ENCODE results near the gene TTC33. TPM values are rescaled to one million over a fixed set of nuclear protein-coding genes. Genes with fewer than 3 reads are reported as not detected.
"Not testable (repeated sequence)": the region's sequence is repeated elsewhere in the genome, so short reads cannot be mapped to it uniquely, and the experiment has no call there.

TTC33 gene, protein sequence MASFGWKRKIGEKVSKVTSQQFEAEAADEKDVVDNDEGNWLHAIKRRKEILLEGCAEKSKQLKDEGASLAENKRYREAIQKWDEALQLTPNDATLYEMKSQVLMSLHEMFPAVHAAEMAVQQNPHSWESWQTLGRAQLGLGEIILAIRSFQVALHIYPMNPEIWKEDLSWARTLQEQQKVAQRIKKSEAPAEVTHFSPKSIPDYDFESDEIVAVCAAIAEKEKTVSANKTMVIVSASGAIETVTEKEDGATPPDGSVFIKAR
- 13.6 and 16.7 TPM in 2 replicates for total RNA-seq (2014; rRNA removed; shearing (Covaris generic))

DNA sequence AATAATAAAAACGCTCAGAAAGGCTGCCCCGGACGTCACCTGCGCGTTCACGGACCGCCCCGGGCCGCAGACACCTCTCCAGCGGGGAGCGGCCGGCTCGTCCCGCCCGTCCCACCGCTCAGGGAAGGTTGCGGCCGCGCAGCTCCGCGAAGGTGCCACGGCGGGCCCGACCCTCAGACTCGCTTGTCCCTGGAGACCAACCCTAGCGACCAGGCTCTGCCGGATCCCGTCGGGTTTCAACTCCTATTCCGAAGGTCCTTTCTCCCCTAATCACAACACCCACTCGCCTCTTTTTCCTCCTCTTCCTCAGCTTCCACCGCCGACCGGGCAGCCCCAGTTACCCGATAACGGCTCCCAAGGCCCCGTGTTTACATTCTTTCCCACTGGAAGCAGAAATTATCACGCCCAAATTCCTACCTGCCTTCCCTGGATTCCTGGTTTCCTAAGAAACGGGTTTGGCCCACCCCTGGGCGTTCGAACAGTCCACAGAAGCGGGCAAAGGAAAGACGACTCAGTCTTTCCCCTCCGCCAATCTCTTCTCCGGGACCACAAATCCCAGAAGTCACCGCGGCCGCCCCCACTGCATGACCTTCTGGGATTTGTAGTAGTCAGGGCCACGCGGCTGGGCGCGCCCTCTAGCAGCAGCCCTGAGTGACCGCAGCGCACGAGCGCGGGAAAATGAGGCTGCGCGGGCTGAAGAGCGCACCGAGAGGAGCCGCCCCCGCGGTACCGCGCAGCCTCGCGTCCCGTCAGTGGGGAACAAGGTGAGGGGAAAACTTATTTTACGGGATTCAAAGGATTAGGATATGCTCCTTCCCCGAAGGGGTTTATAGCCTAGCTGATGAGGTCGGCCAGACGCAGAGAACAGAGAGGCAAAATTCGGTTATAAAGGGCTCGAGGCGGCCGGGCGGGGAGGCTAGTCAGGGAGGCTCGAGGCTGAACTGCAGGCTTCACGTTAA, at the start of gene TTC33:
TTC33 (minus strand) TSS at position 555 of the 959 bp plus-strand sequence. CDS start 8,943 bp downstream, outside the sequence.
- DNase-seq (ENCODE audit: low read depth) = peak; percentile 97

DNA sequence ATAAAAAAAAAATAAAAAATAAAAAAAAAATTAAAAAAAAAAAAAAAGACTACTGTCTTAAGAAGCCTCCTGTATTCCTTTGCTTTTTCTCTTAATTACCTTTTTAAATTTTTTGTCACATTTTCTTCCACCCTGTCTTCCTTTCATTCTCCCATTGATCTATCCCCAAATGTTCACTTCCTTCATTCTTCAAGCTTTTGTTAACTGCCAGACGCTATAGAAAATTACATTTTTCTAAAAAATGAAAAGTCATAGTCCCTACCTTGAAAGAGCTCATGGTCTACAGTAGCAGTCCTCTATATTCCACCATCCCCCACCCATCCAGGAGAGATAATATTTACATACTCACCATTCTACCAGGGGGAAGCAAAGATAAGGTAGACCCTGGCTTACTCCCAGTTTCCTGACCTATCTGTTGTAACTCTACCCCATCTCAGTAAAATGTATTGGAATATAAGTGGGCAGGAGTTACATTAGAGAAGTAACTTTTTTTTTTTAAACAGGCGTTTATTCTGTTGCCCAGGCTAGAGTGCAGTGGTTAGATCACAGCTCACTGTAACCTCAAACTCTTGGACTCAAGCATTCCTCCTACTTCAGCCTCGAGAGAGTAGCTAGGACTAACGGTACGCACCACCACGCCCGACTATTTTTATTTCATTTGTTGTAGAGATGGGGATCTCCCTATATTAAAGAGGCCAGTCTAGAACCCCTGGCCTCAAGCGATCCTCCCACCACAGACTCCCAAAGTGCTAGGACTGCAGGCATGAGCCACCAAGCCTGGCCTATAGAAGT, 46.2 kb upstream of the TTC33 start:
- no peak for DNase-seq (ENCODE audit: low read depth)

DNA sequence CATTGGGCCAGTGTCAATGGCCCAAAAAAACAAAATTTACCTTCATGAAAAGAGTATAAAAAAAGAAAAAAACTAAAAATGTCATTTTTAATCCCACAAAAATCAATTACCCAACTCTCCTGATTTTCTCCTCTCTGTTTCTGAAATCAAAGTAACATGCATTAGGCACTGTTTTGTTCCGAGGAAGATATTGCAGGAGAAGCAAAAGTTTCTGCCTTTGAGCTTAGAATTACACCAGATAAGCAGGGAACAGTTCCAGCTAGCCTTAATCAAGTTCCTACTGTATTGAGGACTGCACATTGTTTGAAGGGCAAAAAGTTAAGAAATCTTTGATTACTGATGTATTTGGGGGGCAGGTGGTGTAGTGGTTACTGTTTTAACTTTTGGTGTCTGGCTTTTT, 43.5 kb upstream of the TTC33 start:
- DNase-seq (ENCODE audit: low read depth) = no peak

DNA sequence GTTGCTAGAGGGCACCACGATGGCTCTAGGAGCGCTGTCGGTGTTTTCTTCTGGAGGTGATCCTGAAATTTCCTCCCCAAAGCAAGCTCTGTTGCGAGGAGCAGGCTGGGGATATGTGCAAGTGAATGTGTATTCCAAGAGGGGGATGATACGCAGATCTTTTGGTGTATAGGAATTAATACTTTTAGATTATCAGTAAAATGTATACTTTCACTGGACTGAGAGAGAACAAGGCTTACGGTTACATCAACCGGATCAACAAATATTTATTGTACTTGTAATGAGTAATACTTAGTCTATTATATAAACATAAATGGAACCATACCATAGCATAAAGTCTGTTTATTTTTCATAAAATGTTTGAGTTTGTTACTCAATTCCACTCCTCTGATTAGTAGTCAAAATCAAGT, 43.0 kb upstream of the TTC33 start:
- DNase-seq (ENCODE audit: low read depth) = peak; percentile 82

DNA sequence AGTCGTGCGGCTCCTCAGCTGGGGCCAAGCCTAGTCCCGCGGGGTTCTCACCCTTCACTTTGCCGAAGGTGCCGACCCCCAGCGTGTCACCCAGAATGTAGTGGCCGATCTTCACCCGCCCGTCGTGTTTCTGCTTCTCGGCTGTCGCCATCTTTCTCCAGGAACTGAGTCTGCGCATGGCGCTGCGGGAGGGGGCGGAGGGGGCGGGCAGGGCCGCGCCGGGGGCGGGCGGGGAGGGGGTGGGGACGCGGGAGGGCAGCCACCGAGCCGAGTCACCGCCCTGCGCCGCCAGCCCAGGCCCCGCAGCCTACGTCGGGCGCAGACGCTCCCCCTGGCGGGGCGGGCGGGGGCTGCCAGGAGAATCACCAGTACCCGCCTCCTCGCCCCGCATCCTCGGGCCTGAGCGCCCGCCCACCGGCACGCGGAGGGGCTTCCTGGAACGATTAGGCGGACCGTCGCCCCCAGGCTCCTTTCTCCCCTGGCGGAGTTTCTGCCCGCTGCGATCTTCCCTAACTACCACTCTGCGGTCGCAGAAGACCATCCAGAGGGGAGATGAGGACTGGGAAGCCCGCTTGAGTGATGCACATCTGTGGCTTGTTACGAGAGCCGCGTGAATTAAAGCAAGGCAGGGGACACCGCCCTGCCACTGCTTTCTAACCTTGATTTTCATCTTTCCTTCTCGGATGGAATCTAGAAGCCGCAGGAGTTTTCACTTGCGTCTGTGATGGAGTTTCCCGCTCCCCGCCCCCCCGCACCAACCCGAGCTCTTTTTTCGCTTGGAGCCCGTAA, 42.4 kb upstream of the TTC33 start, which contains the start of gene PRKAA1:
PRKAA1 (minus strand) TSS at position 363 of the 789 bp plus-strand sequence; CDS start at position 178, 185 bp downstream.
- DNase-seq (ENCODE audit: low read depth) = peak; percentile 85

DNA sequence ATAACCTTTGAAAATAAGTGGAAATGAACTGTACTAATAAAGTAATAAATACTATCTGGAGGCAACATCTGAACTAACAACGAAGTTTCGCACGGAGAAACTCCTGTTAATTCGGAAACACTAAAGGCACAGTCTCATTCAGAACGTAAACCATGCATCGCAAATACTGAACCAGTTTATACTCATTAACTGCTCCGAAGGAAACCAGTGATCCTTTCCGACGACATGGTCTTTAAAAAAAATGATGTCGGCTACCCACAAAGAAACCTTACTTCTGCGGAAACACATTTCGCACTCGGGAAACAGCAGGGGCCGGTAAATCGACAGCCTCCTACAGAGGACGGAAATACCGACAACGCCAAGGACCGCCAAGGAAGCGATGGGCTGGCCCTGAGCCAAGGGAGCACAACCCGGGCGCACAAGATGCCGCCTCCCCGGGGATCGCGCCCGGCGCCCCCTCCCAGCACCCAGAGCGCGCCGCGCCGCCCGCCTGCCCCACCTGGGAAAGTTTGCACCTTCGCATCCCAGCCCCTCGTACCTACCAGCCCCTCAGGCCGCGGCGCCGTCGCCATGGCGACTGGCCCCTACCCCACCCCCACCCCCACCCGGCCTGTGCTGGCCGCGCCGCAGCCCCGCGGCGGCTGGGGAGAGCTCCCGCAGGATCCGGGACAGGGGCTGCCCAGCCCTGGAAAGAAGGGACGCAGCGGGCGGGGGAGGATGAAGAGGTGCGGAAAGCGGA, 41.7 kb upstream of the TTC33 start:
- peak; percentile 79 for DNase-seq (ENCODE audit: low read depth)

DNA sequence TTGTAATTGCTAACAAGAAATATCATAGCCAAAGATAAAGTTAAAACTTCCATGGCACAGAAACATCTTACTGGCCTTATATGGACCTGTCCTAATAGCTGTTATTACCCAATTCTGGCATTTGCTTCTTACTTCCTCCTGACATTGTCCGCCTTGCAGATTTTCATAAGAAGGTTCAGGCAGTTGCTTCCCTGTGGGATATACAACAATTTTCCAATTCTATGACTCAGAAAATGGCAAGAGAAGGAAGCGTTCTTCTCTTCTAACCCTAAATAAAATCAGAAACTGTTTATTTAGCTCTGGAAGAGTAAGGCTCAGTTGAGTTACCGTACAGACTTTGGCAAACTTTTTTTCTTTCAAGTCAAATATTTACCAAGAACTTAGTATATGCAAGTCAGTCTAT, 40.7 kb upstream of the TTC33 start:
- no peak for DNase-seq (ENCODE audit: low read depth)

DNA sequence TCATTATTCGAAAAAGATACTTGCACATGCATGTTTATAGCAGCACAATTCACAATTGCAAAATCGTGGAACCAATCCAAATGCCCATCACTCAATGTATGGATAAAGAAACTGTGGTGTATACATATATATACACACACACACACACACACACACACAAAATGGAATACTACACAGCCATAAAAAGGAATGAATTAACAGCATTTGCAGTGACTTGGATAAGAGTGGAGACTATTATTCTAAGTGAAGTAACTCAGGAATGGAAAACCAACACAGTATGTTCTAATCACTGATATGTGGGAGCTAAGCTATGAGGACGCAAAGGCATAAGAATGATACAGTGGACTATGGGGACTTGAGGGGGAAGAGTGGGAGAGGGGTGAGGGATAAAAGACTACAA, 39.1 kb upstream of the TTC33 start:
- not testable (repeated sequence) for DNase-seq (ENCODE audit: low read depth)

DNA sequence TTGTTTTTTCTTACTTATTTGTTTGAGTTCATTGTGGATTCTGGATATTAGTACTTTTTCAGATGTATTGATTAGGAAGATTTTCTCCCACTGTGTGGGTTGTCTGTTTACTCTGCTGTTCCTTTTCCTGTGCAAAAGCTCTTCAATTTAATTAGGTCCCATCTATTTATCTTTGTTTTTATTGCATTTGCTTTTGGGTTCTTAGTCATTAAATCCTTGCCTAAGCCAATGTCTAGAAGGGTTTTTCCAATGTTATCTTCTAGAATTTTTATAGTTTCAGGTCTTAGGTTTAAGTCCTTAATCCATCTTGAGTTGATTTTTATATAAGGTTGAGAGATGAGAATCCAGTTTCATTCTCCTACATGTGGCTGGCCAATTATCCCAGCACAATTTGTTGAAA, 38.6 kb upstream of the TTC33 start:
- DNase-seq (ENCODE audit: low read depth) = not testable (repeated sequence)

DNA sequence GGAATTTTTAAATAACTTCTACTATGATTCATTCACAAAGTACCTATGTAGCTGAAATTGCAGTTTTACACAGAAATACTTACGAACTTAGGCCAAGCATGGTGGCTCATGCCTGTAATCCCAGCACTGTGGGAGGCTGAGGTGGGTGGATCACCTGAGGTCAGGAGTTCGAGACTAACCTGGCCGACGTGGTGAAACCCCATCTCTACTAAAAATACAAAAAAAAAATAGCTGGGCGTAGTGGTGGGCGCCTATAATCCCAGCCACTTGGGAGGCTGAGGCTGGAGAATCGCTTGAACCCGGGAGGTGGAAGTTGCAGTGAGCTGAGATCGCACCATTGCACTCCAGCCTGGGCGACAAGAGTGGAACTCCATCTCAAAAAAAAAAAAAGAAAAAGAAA, 36.9 kb upstream of the TTC33 start:
- not testable (repeated sequence) for DNase-seq (ENCODE audit: low read depth)

DNA sequence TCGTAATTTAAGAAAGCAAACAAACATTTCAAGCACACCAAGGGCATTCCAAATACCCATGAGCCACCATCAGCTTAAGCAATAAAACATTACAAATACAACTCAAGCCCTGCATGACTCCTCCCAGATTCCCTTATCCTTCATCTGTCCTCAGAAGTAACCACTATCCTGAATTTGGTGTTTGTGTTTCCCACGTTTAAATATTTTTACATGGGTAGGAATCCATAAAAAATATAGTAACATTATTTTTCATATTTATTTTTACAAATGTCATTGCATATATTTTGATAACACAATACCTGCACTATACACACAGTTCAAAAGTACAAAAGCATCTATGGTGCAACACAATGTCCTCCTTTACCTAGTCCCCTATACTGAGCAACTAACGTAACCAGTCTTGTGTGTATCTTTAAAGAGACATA, 36.0 kb upstream of the TTC33 start:
- DNase-seq (ENCODE audit: low read depth) = no peak

DNA sequence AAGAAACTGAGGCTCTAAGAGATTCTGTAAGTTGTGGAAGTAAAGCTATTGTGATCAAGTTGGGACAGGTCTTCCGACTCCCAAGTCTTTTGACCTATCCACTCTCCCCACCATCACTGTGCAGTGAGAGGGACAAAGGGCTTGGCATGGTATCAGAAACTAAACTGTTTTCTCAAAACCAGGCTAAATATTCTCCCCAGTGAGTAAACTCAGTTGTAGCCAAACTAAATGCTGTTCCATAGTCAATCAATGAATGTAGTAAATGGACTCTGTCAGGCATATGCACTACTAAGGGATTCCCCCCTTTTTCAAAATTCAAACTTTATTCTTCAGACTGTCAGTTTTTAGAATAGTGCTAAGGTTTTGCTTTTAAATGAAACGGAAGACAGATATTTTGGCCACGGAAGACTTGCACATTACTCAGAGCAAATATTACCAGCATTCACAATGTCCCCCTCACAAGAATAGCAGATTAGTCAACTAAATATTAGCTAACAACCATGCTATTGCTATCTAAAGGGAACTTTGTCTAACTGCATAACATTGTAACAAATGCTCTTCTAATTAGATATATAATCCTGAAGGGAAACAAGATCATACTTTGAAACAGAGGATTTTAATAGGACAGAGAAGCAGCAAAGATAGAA, 35.3 kb upstream of the TTC33 start:
- no peak for DNase-seq (ENCODE audit: low read depth)

DNA sequence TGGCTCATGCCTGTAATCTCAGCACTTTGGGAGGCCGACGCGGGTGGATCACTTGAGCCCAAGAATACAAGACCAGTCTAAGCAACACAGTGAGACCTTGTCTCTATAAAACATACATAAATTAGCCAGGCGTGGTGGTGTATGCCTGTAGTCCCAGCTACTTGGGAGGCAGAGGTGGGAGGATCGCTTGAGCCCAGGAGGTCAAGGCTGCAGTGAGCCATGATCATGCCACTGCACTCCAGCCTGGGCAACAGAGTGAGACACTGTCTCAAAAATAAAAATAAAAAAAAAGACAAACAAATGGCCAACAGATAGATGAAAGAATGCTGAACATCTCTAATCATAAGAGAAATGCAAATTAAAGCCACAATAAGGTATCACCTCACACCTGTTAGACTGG, 33.2 kb upstream of the TTC33 start:
- DNase-seq (ENCODE audit: low read depth) = not testable (repeated sequence)

DNA sequence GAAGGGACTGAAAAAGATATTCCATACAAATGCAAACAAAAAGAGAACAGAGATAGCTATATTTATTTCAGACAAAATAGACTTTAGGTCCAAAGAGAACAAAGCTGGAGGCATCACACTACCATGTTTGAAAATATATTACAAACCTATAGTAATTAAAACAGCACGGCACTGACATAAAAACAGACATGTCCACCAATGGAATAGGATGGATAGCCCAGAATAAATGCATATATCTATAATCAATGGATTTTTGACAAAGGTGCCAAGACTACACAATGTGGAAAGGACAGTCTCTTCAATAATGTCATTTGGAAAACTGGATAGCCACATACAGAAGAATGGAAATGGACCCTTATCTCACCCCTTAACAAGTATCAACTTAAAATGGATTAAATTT, 32.2 kb upstream of the TTC33 start:
- no peak for DNase-seq (ENCODE audit: low read depth)

DNA sequence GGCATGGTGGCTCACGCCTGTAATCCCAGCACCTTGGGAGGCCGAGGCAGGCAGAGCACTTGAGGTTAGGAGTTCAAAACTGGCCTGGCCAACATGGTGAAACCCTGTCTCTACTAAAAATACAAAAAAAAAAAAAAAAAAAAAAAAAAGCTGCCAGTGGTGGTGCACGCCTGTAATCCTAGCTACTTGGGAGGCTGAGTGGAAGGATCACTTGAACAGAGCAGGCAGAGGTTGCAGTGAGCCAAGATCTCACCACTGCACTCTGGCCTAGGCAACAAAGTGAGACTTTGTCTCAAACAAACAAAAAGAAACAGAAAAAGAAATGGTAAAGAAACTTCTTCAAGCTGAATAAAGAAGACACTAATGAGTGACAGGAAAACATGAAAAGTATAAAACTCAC, 30.9 kb upstream of the TTC33 start:
- not testable (repeated sequence) for DNase-seq (ENCODE audit: low read depth)

DNA sequence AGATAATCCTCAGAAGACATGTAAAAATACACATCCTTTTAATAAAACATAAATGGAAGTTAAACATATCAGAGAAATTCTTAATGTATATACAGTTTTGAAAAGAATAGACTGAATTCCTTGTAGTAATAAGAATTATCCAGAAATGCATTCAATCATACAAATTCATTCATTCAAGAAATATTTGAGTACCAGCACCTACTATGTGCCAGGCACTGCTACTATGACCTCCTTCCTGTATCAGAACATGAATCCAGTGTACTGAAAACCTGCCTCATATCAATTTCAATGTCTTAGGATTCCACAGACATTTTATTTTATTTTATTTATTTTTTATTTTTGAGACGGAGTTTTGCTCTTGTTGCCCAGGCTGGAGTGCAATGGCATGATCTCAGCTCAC, 29.2 kb upstream of the TTC33 start:
- DNase-seq (ENCODE audit: low read depth) = no peak

DNA sequence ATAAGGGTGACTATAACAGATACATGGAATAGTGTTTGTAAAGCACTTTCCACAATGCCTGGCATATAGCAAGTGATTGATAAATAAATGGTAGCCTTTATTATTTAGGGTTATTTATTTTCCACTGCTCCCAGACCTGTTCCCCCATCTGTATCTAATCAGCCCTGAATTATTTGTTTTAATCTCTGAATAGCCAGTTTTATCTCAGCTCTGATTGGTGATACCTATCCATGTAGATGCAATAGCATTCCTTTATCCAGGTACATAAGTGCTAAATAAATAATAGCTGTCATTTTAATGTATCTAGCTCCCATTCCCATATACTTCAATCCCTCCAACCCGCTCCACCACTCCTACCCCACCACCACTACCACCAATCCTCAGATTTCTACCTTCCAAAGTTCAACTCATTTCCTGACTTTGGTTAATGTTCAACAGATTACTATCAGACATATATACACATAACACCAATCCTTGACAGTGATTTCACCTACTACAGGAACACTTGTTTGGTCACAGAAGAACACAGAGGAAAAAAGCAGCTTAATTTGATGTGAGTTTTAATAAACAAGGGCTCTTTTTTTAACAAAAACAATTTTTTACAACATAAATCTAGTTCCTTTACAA, 28.4 kb upstream of the TTC33 start:
- DNase-seq (ENCODE audit: low read depth) = no peak

DNA sequence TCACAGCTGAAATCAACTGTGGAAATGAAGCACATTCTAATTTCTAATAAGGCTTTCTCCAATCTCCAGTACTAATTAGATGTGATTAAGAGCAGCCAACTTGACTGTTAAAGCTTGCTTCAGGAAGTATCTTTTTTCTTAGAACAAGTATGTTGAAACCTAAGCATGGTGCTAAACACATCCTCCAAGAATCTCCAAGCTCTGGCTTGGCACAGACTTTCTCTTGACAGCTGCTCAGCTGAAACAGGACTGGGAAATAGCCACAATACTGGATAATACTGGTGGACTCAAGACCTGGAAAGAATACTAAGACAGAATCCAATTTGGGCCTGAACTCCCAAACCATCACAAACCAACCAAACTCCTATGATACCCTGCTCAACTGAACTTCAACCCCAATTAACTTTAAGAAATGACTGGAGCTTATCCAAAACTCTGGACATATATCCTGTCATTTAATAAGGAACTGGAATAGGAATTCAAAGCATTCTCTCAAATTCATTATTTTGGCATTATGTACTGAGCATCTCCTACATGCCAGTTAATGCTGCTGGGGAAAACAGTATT, 26.2 kb upstream of the TTC33 start:
- peak; percentile 16 for DNase-seq (ENCODE audit: low read depth)

DNA sequence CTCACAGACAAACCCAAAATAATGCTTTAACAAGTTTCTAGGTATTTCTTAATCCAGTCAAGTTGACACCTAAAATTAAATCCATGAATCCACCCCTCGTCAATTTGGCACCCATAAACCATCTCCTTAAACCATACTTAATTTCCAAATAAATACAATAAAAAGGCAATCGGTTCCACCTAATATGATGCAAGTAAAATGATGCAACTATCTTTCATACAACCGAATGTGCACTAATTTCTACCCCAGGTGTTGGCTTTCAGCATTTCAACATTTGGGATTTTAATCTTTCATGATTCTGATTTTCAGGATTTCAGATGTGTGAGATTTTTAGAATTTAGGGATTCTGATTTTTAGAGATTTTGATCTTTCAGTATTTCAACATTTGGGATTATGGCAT, 25.1 kb upstream of the TTC33 start:
- no peak for DNase-seq (ENCODE audit: low read depth)
